ENCODE data around the gene GOLGA6A. TPM values are rescaled to one million over a fixed set of nuclear protein-coding genes. Genes with fewer than 3 reads are reported as not detected.

GOLGA6A gene
- total and polyA plus RNA-seq, 2 of the 8 experiments (the other 6 are each of a cell fraction or from before 2014, with no cell fraction given), result 0.80 to 1.0 TPM

GRCh38 chr15:74044267-74045110 lies 37.9 kb downstream of the GOLGA6A start:
- no peak overlapping the region for H2BK20ac ChIP-seq (ENCODE audit: low read length)
- DNase-seq (ENCODE audit: low read depth in 1 of 2, low spot score in 2 of 2) (no peak), FAIRE-seq (no peak)
- no peak overlapping the region for H3K56ac ChIP-seq (replicated peaks; ENCODE audit: insufficient read length, low read depth, low read length)
- no peak overlapping the region for H3K14ac ChIP-seq (ENCODE audit: insufficient read length)
- no peaks in the 10 kb centered on the region for H3K36me3 ChIP-seq (ENCODE audit: control insufficient read depth in 2 of 4, insufficient read depth in 4 of 4, low read length in 3 of 4)
- no peak overlapping the region for H2BK120ac ChIP-seq (replicated peaks; ENCODE audit: low read depth, low read length)
- no peak overlapping the region for H3K23ac ChIP-seq (ENCODE audit: insufficient read length)
- H3K23me2 ChIP-seq (ENCODE audit: low read depth, low read length), result no peaks in the 10 kb centered on the region
- H3K79me2 ChIP-seq (ENCODE audit: control insufficient read depth in 1 of 2, insufficient read depth in 2 of 2, low read length in 2 of 2), result no peaks in the 10 kb centered on the region
- H3K9ac ChIP-seq (replicated peaks in 1 of 4; ENCODE audit: extremely low read depth in 1 of 4, low read depth in 3 of 4, low read length in 3 of 4), result no peak overlapping the region
- H4K91ac ChIP-seq (replicated peaks; ENCODE audit: insufficient read length, low read length), result no peak overlapping the region
- no peaks in the 10 kb centered on the region for H3K9me3 ChIP-seq (ENCODE audit: insufficient read depth in 2 of 2, low read depth in 1 of 2, low read length in 1 of 2)
- H3K18ac ChIP-seq (ENCODE audit: extremely low read depth, low read length), result no peak overlapping the region
- H2BK12ac ChIP-seq (ENCODE audit: low read depth, low read length), result no peak overlapping the region
- H4K8ac ChIP-seq (ENCODE audit: extremely low read depth, insufficient read depth, low read length), result peak overlapping the region; percentile 3; the same call in 1 of the 2 replicates
- POLR2A ChIA-PET (ENCODE audit: partially characterized antibody), result no interaction called here
- H3K4me2 ChIP-seq (ENCODE audit: insufficient read depth in 1 of 2, low read depth in 2 of 2, low read length in 2 of 2), result no peak overlapping the region
- H4K5ac ChIP-seq (ENCODE audit: insufficient read length, low read depth, low read length), result no peak overlapping the region
- no peak overlapping the region for H2BK15ac ChIP-seq (ENCODE audit: low read length)
- CTCF ChIA-PET (ENCODE audit: partially characterized antibody), result interaction anchor here (1.0 to 10.4 kb wide), 18 partner anchors 8 to 316 kb away, joined by 3 to 125 read pairs (median 4); partner anchors contain the start of genes PML, STOML1 and TBC1D21
- no peak overlapping the region for H2AFZ ChIP-seq (ENCODE audit: low read length)
- H4K20me1 ChIP-seq (replicated peaks in 1 of 2; ENCODE audit: control insufficient read depth in 1 of 2, insufficient read depth in 2 of 2, low read length in 2 of 2), result no peaks in the 10 kb centered on the region
- peaks cover 0 to under 1% (median 0%) of the 10 kb centered on the region in 4 experiments; a peak in 1 of 7 replicates for H3K27me3 ChIP-seq (replicated peaks in 1 of 4; ENCODE audit: control insufficient read depth in 3 of 4, extremely low read depth in 1 of 4, insufficient read depth in 3 of 4, low read length in 3 of 4)
- H2AK5ac ChIP-seq (ENCODE audit: low read depth, low read length), result no peak overlapping the region
- H2BK5ac ChIP-seq (ENCODE audit: low read depth, low read length), result no peak overlapping the region
- H3K4me3 ChIP-seq (ENCODE audit: extremely low read depth in 1 of 4, insufficient read depth in 2 of 4, low read depth in 3 of 4, low read length in 4 of 4), result no peak overlapping the region
- no peak overlapping the region for H3K4ac ChIP-seq (replicated peaks; ENCODE audit: insufficient read length, low read depth, low read length)
- peaks cover 0 to 5% (median 3%) of the 10 kb centered on the region in 4 experiments; a peak in 5 of 7 replicates for H3K4me1 ChIP-seq (replicated peaks in 1 of 4; ENCODE audit: control insufficient read depth in 3 of 4, insufficient read depth in 4 of 4, low read length in 3 of 4)
- H3K79me1 ChIP-seq (ENCODE audit: low read depth, low read length), result no peaks in the 10 kb centered on the region
- H3K27ac ChIP-seq (ENCODE audit: low read depth, low read length), result no peak overlapping the region
- 92% methylated on average over 31 of the region's 31 CpGs; no CpG with 5 or more reads in 1 of the 2 experiments for WGBS, 2 experiments (ENCODE audit: extremely low coverage in 1 of 2, insufficient coverage in 1 of 2, insufficient read length in 1 of 2, insufficient replicate concordance in 2 of 2, low coverage in 1 of 2, low lambda C conversion rate in 2 of 2, missing lambda C conversion rate in 1 of 2)
- TF ChIP-seq TEAD4 (IDR thresholded peaks at IDR 0.05; ENCODE audit: low read depth, low read length) (no peak), BCL11A (IDR thresholded peaks at IDR 0.05; ENCODE audit: low read depth in 2 of 2, low read length in 2 of 2) (no peak), SIRT6 (IDR thresholded peaks at IDR 0.05; ENCODE audit: low read length) (no peak), BRCA1 (IDR thresholded peaks at IDR 0.05; ENCODE audit: low read depth, low read length) (no peak), SUZ12 (IDR thresholded peaks at IDR 0.05; ENCODE audit: low read length) (no peak), PHF8 (conservative IDR thresholded peaks at IDR 0.05; ENCODE audit: low read depth, low read length) (no peak), SP1 (IDR thresholded peaks at IDR 0.05; ENCODE audit: low read depth, low read length) (no peak), RXRA (IDR thresholded peaks at IDR 0.05; ENCODE audit: insufficient read depth, low read depth, low read length) (no peak), KDM4A (IDR thresholded peaks at IDR 0.05; ENCODE audit: low read depth, low read length, severe bottlenecking) (no peak), KDM5A (IDR thresholded peaks at IDR 0.05; ENCODE audit: low read length) (no peak), TAF7 (optimal IDR thresholded peaks at IDR 0.05; ENCODE audit: borderline replicate concordance, low read depth, low read length) (no peak), EP300 (IDR thresholded peaks at IDR 0.05; ENCODE audit: borderline replicate concordance in 1 of 2, low read depth in 2 of 2, low read length in 2 of 2) (no peak), SP4 (IDR thresholded peaks at IDR 0.05; ENCODE audit: low read length) (no peak)

Data from H1 (cell line).